ENCODE data around the gene RHOF.
A peak's percentile ranks its signal among the peaks of the same experiment; 100 is the strongest.

Gene RHOF

GRCh38 chr12:121830588-121831265 is 37.2 kb upstream of the RHOF start:
- TF ChIP-seq CTCF (IDR thresholded peaks at IDR 0.05) = no peak
- no peak for TF ChIP-seq ZFX (IDR thresholded peaks at IDR 0.05; ENCODE audit: borderline replicate concordance)
- peak overlapping the region; percentile 25; the same call in 1 of the 2 replicates for H3K27ac ChIP-seq

GRCh38 chr12:121830134-121830533 is 36.6 kb upstream of the RHOF start:
- peak overlapping the region; percentile 25; the same call in 1 of the 2 replicates for H3K27ac ChIP-seq
- TF ChIP-seq CTCF (IDR thresholded peaks at IDR 0.05) (no peak), ZFX (IDR thresholded peaks at IDR 0.05; ENCODE audit: borderline replicate concordance) (no peak)

- H3K27ac ChIP-seq = peak overlapping the region; percentile 31; the same call in 1 of the 2 replicates
- TF ChIP-seq ZFX (IDR thresholded peaks at IDR 0.05; ENCODE audit: borderline replicate concordance) (no peak), CTCF (IDR thresholded peaks at IDR 0.05) (no peak)
Measured at GRCh38 chr12:121829250-121829918, 35.9 kb upstream of the RHOF start.

GRCh38 chr12:121828826-121829225 is 35.3 kb upstream of the RHOF start:
- TF ChIP-seq ZFX (IDR thresholded peaks at IDR 0.05; ENCODE audit: borderline replicate concordance) (no peak), CTCF (IDR thresholded peaks at IDR 0.05) (no peak)
- H3K27ac ChIP-seq = peak overlapping the region; percentile 31; the same call in 1 of the 2 replicates

GRCh38 chr12:121828306-121828705 is 34.8 kb upstream of the RHOF start:
- TF ChIP-seq ZFX (IDR thresholded peaks at IDR 0.05; ENCODE audit: borderline replicate concordance) (no peak), CTCF (IDR thresholded peaks at IDR 0.05) (no peak)
- H3K27ac ChIP-seq = no peak overlapping the region

- H3K27ac ChIP-seq = no peak overlapping the region
- TF ChIP-seq ZFX (IDR thresholded peaks at IDR 0.05; ENCODE audit: borderline replicate concordance) (no peak), CTCF (IDR thresholded peaks at IDR 0.05) (no peak)
Measured at GRCh38 chr12:121827351-121828099, 34.0 kb upstream of the RHOF start.

All from 22Rv1 (cell line).